ENCODE results near the gene STK38L.

STK38L gene

DNA sequence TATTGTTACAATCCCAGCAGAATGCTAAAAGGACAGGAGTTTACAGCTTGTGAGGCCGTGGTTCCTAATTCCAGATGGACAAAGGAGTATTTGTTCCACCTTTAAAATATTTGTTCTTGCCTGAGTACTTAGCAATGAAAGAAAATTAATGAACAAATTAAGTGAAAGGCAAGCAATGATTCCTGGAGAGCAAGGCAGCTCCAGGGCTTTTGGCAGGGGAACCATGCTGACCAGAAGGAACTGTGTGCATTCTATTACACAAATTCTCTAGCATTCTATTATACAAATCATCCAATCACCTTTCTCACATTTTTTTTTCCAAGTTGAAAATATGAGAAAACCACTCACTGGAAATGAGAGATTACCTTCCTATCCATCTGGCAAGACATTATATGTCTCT is 86.8 kb downstream of the STK38L start:
- no peak for DNase-seq

DNA sequence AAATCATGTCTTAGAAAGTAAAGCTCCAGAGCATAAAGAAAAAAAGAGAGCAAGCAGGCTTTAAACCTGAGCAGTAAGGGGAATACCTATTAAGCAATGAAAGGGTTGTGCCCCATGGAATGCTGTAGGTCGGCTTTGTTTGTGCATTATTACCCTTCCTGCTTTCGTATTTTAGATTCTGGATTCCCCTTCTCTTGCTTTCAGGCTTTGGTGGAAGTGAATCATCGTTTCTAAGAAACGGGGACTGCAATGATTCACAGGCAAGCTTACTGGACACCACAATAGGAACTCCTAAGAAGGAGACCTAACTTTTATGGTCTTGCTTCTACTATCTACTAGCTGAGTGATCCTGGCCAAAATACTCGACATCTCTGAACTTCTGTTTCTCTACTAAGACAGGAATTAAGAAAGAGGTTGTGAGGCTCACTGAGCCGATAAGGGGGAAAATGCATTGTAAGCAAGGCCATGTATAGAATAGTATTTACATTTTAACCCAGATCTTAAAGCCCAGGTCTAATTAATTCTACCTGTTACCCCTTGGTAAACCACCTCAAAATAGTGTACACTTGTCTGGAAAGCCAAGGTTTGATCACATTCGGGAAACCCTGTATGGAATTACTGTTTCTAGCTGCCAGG is 87.3 kb downstream of the STK38L start:
- DNase-seq, result no peak

DNA sequence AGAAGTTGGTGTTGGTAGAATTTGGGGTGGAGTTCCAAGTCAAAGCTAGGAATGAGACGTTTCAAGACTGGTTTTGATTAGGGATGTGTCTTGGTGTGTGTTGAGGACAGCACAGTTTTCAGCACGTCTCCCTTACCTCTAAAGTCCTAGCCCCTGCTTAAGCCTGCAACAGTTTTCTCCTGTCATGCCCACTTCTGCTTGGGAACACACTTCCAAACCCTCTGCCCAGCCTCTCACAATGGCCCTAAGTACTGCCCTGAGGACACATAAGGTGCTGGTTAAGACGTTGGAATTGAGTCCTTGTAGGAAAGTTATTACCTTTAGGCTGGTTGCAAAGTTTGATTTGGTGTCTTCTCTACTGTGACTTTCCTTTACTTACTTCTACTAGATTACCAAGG is 87.8 kb downstream of the STK38L start:
- no peak for DNase-seq

DNA sequence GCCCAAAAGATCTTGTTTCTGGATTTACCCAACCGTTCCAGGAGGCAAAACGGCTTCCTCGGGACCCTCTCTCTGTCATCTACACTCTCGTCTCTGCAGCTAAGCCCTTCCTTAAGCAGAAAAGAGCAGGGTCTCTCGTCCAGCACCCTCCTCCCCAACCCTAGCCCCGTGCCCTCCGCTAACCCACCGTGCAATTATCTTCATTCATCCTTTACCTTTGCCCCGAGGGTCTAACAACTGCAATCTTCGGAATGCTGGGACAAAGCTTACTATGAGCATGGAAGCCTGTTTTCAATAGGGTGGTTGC is 88.3 kb downstream of the STK38L start:
- DNase-seq, result no peak

DNA sequence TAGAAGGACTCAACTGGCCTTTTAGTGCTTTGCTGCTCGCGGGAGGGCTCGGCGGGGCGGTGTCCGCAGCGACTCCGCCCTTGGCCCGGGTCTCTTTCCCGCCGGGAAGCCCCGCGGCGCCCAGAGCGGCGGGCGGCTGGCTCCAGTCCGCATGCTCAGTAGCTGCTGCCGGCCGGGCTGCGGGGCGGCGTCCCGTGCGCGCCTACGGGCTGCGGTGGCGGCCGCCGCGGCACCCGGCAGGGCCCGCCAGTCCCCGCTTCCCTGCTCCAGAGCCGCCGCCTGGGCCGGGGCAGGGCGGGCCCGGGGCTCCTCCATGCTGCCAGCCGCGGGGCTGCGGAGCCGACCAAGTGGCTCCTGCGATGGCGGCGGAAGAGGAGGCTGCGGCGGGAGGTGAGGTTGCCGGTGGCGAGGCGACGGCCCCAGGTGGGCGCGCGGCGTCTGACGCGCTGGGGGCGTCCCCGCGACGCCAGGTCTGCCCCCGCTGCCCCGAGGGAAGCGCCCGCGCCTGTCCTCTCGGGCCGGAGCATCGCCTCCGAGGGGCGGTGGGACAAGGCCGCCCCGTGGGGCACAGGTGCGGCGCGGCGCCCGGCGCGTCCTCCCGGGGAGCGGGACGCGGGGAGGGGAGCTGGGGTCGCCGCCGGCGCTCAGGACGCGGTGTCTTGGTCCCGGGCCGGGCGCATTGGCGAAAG is 88.8 kb downstream of the STK38L start, which contains the start of gene BMAL2:
TSS of gene BMAL2 (plus strand) at position 123 of the 689 bp plus-strand sequence. CDS start at position 360, 237 bp downstream.
- DNase-seq, result no peak

DNA sequence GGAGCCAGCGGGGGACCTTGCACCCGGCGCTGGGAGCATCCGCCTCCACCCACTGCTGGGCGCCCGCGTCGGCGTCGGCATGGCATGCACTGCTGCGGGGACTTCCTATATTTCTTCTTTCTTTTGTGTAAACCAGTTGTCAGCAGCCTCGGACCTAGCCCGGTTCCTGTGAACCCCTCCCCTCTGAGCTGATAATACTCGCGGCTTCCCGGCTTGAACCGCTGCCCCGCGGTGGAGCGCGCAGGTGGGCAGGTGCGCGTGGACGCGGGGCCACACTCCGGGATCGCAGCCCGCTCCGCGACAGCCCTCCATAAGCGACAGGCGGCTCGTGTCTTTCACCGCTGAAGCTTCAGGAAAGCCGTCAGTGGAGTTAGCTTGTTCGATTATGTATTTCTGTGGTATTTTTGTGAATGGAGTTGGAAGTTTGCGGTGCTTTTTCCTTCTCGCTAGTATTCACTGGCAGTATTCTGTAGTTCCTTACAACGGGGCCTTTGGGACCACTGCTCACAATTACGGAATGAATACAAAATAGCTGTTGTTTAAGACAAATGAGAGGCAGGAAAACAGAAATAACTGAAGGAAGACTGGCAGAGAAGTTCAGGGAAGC is 89.4 kb downstream of the STK38L start:
- no peak for DNase-seq

DNA sequence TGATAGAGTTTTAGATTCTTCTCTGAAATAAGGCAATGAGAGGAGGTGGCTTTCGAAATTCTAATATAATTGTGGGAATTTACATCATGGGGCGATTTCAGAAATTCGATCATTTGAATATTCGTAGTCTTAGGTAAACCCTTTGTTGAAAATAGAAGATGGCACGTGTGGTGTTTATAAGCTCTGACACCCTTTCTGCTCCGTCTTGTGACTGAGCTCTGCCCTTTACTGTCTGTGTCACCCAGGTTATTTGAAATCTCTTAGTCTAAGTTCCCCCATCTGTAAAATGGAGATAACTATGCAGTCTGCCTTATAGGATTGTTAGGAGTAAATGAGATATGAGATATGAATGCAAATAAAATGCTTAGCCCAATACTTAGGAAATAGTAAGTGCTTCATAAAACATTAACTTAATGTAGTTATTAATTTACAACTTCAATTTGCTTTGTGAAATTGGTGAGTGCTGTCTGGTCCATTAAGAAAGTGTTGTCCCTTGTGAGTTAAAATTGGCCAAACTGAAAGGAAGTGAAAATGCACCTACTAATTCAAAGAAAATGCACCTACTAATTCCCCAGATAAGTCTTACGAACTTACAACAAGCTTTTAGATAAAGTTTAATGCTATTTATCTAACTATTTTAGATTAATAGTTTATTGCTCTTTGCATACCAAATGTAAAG is 90.1 kb downstream of the STK38L start:
- no peak for DNase-seq

DNA sequence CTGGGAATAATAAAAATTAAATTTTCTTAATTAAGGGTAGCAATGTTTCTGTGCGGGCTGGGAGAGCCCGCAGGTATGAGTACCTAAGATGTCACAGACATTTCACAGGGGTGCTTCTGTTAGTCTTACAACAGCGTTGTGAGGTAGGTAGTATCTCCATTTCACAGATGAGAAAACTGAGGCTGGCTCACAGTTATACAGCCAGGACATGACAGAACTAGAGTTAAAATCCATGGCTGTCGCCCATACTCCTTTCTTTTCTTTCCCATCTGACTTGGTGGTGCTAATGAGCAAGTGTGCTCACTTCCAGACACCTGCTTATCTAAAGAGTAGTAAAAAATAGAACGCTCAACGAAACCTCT is 90.6 kb downstream of the STK38L start:
- DNase-seq, result no peak

DNA sequence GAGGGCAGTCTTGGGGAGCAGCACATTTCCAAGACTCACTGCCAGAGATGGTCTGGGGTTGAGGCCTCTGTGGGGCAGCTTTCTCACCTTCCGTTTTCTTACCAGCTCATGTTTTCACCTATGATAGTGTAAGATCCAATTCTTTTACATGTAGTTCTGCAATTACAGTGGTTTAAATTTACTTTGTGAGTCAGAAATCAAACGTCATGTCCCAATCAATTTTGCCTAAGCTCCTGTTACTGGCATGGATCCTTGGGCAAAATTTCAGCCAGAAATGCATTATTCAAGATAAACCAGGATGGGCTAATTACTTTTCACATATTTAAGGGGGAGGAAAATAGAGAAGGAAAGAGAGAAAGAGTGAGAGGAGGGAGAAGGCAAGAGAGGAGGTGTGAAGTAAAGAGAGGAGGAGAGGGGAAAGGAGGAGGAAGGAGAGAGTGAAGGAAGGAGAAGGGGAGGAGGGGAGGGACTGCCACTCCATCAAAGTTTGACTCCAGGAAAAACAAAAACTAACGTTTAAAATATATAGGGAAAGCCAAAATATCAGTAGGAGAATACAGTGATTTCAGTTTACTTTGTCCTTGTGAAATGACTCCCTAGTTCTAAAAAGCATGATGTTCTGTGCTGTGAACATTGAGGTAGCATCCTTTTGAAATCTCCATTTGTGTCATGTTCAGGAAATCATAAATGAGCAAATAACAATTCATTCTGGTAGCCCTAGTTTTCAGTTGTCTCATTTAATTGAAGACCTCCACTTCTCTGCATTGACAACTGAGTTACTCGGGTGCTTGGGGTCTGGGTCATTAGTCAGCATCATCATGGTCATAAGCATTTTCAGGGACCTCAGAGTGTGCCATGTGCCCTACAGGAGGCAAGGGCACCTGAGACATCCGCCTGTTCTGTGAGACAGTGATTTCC is 91.5 kb downstream of the STK38L start:
- DNase-seq, result no peak

DNA sequence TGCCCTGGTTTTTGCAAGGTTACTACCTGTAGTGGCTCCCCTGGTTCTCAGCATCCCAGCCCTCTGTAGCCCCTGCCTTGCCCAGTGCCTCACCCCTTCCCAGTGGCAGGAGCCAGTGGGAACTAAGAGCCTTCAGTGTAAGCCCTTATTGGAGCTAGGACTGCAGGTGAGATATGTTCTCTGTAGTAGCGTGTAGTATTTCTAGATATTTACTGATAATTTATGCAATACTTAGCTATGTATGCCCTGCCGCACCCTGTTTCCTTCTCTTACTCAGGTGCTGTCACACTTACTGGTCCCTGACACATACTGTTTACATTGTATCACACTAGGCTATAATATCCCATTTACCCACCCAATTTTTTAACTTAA is 92.2 kb downstream of the STK38L start:
- DNase-seq, result no peak

DNA sequence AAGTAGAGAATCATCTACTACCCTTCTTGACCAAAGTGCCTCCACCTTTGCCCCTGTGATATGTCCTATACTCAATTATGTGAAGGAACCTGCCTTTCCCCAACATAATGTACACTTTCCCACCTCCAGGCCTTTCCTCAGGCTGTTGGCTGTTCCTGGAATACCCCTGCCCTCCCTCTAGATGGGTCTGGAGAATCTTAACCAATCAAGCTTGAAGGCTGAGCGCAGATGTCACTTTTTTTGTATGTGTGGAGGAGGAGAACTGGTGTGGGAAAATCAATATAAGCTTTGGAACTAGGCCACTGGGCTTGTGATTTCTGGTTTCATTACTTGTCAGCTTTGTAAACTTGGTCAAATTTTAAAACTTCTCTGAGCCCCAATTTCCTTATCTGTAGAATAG is 93.3 kb downstream of the STK38L start:
- no peak for DNase-seq

DNA sequence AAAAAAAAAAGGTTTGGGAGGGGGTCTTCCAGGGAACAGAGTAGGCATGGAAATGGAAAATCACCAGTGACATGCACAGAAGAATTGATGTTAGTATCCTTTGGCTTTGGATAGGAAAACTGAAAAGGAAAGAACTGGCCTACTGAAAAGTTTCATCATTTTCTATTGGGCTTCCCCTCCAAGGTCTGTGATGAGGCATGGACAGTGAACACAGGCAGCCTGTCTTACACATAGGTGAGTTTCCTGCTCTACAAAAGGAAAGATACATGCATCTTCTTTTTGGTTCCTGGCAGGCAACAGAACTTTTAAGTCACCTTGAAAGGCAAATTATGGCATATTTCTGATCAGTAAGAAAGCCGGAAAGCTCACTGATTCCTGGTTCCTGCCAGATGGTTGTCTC is 94.4 kb downstream of the STK38L start:
- no peak for DNase-seq

DNA sequence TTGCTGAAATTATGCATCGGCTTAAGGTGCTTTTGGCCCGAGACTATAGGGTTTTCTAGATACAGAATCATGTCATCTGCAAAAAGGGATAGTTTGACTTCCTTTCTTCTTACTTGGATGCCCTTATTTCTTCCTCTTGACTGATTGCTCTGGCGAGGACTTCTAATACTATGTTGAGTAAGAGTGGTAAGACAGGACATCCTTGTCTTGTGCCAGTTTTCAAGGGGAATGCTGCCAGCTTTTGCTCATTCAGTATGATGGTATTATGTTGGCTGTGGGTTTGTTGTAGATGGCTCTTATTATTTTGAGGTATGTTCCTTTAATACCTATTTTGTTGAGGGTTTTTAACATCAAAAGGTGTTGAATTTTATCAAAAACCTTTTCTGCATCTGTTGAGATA is 96.9 kb downstream of the STK38L start:
- no peak for DNase-seq

DNA sequence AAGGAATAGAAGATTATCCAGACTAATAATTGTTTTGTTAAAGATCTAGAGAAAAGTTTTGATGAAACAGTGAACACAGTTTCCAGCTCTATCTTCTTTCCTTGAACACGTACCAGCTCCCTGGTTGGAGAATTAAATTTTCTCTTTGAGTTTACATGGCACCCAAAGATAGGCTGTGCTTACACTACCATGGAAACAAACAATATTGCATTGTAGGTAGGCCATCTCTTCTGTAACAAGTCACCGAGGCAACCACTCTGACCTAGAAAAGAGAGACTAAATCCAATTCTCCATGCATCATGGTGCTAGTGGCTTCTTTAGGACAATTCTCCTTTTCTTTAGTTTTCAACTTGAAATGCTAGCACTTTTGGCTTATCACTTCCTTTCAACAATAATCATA is 98.5 kb downstream of the STK38L start:
- no peak for DNase-seq

DNA sequence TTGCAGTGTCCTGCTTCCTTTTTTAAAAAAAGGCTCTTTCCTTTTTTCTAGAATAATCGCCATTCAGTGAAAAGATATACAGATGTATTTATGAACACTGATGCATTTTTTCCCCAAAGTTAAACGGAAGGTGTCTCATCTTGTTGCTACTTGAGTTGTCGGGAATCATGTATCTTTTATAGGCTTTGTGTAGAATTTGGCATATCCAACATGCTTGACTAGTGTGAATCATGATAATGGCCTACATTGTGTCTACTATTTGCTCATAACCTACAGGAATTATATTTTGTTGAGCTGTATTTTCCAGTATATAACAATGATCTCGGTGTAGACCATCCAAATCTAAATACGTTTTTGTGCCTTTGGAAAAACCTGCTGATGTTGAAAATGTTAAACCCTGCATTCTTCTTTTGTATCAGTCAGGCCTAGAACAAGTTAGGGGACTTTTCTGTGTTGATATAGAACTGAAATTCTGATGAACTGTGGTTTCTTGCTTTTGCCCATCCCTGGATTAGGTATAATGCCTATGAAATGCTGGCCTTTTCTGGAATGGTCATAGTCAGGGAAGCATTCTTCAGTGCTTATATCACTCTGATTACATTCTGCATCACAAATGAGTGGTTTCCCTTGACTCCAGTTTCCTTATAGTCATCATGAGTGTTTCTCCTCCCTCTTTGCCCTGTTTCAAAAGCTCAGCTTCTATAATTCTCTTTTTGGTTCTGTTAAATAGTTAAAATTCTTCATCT is 99.3 kb downstream of the STK38L start:
- no peak for DNase-seq

DNA sequence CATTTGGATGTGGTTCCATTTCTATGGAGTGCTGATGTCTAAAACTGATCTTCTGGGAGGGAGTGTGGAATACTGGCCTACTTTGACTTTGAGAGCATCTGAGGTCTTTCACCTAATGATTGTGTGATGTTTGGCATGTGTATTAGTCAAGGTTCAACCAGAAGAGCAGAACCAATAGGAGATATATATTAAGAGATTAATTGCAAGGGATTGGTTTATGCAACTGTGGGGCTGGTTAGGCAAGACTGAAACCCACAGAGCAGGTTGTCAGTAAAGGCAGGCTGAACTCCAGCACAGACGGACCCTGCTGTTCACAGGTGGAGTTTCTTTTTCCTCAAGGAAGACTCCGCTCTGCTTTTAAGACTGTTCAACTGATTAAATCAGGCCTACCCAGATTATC is 100.2 kb downstream of the STK38L start:
- DNase-seq, result no peak

DNA sequence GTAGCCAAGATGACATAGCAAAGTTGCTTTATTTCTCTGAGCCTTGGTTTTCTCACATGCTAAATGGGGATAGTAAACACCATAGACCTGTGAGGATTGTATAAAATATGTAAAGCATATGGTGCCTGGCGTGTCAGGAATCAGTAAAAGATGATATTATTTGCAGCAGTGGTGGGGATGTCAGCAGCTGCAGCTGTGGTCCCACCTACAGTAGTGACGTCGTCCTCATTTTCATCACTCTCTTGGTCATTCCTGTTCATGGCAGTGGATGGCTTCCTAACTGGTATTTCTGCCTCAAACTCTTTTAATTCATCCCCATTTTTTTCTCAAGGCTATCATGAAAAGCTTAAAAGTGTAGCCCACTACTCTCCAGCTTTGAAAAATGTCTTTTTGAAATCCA is 100.7 kb downstream of the STK38L start:
- DNase-seq, result no peak

DNA sequence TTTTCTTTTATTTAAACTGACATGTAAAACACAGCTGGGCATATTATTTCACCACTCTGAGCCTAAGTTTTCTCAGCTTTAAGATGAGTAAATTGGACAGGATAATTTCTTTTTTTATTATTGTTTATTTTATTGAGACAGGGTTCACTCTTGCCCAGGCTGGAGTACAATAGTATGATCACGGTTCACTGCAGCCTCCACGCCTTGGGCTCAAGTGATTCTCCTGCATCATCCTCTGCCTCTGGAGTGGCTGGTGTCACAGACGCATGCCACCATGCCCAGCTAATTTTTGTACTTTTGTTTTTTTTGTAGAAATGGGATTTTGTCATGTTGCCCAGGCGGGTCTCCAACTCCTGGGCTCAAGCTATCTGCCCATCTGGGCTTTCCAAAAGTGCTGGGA is 101.3 kb downstream of the STK38L start:
- no peak for DNase-seq

DNA sequence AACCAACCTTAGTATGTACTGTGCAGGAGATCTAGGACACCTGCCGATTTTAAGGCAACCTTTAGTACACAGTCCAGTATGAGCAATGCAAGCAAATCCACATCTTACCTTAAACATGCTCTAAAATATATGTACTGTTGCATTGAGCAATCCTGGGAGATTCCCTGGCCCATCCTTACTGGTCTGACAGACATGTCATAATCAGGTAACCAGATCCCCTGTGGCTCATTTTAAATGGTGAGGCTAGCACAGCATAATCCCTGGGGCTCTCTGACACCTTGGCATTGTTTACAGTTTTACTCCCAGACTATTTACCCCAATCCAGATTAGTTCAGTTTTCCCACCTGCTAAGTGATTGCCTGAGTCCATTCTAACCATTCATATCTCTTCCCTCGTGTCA is 103.7 kb downstream of the STK38L start:
- DNase-seq, result no peak

DNA sequence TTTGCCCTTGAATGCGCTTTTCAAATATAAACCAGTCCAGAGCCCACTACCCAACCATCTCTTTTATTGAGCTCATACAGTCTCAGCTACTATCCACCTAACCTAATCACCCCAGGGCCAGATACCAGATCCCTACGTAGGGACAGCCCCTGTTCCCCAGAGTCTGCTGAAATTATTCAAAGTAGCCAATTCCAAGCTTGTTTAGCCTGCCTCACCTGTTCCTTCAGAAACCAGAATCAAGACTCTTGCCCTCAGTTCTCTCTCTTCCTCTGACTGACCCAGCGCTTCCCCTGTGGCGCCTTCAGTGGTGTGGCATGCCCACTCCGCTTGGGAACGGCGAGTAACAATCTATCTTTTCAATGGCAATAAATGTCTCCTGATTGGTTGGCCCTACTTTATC is 107.4 kb downstream of the STK38L start:
- DNase-seq, result no peak

DNA sequence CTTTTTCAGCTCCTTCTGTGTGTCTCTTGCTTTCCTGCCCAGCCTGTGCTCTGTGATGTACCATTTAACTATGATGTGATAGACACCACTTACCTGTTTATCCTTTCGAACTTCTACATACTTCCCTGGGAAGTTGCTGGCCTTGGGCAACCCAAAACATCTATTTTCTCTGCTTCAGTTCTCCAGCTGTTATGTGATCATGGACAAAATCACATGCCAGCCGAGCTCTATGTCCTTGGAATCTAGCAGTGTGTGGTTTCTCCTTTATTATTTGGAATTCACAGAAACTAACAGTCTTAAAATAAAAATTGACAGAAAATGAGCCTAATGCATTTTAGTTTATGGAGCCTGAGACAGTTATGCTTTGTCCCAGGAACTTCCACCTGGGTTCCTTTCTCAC is 111.4 kb downstream of the STK38L start:
- no peak for DNase-seq

DNA sequence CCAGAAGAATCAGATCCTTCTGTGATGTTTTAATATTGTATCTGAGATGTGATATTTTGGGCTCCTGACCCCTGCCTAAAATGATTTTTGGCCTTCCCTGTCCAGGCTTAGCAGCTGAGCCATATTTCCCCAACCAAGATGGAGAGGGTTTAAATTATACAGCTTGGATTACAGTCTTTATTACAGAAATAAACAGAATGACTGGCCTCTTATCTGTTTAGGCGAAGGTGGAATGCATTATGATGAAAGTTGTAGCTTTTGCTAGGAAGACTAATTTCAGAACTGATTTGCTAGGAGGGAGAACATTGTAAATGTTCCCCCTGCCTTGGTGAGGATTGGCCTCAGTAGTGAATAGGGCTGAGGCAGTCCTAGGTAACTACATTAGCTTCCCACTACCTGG is 111.9 kb downstream of the STK38L start:
- no peak for DNase-seq
